Right renal pelvis (tissue), 4 donors: ENCODE measurements around the gene ZNF609. TPM values are rescaled to one million over a fixed set of nuclear protein-coding genes. Genes with fewer than 3 reads are reported as not detected.
"Not testable (repeated sequence)": the region's sequence is repeated elsewhere in the genome, so short reads cannot be mapped to it uniquely, and the experiment has no call there.

Source experiments
- DNase-seq, 4 donors: peaks; one replicate each; pipeline ENCODE4 v3.0.0-alpha.2; 2013; ENCODE audit warnings: low read depth in 4 of 4, low spot score in 3 of 4, missing footprints in 1 of 4
- polyA plus RNA-seq, 4 donors: library from polyadenylated mRNA; unstranded; fragments of 120-200 nt; gene quantifications; one replicate each; pipeline ENCODE4 v1.2.1, GENCODE V29; 2013; ENCODE audit not compliant: insufficient read length in 4 of 4

The ZNF609 gene
- polyA plus RNA-seq, 4 donors, result 34.9 to 37.7 (median 36.3) TPM

DNA sequence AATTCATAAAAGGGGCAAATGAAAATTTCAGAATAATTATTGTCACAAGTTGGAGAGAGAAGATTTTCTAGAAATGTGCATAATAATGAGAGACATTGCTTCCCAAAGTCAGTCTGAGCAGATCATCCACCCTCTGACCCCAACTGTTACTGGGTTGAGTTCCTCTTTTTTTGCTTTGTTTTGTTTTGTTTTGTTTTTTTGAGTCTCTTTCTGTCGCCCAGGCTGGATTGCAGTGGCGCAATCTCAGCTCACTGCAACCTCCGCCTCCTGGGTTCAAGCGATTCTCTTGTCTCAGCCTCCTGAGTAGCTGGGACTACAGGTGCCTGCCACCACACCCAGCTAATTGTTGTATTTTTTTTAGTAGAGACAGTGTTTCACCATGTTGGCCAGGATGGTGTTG, 179.4 kb downstream of the ZNF609 start:
- DNase-seq, result not testable (repeated sequence)

DNA sequence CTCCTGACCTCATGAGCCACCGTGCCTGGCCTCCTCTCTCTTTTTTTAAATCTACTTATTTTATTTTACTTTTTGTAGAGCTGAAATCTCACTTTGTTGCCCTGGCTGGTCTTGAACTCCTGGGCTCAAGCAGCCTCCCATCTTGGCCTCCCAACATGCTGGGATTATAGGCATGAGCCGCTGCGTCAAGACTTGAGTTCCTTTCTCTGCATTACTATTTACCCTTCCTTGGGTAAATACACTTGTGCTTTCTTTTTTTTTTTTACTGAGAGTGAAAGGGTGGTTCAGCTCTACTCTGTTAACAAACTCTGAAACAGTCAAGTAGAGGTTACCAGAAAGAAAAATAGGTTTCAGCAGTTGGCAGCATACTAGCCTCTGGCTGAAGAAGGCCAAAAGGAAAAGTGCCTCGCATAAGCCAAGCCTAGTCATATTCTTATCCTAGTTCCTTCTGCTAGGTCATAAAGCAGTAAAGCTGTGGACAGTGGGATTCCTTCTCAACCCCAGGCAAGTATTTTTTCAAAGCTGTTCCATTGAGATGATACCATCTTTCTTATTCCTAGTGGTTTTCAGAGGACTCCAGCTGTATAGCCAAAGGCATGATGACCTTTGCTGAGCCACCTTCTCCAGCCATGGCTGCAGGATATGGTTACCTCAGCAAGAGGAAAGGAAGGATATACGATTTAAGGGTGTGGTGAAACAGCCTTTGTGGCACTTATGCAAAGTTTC, 179.9 kb downstream of the ZNF609 start:
- DNase-seq, result no peak

DNA sequence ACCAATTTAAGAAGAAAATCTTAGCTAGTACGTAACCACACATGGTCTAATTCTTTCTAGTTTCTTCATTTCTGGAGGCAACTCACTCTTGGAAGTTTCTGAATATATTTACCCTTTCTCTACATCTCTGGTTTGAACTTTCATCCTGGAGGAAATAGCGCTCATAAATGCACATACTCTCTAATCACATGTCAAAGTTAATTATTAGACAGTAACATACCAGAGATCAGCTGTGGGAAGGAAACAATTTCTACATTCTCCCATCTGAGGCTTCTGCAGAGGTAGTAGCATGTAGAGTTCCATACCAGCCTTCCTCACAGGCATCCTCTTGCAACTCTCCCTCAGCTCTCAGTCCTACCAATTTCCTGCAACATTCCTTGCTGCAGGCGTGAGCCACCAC, 182.5 kb downstream of the ZNF609 start:
- DNase-seq, result no peak

DNA sequence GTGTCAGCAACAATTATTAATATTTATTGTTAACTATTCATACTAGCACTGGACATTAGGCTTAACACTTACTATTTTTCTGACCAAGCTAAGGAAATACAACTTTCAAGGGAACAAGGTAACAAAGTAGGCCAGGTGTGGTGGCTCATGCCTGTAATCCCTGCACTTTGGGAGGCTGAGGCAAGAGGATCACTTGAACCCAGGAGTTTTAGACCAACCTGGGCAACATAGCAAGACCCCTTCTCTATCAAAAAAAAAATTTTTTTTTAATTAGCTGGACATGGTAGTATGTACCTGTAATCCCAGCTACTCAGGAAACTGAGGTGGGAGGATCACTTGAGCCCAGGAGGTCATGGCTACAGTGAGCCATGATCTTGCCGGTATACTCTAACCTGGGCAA, 183.3 kb downstream of the ZNF609 start:
- DNase-seq, result no peak

DNA sequence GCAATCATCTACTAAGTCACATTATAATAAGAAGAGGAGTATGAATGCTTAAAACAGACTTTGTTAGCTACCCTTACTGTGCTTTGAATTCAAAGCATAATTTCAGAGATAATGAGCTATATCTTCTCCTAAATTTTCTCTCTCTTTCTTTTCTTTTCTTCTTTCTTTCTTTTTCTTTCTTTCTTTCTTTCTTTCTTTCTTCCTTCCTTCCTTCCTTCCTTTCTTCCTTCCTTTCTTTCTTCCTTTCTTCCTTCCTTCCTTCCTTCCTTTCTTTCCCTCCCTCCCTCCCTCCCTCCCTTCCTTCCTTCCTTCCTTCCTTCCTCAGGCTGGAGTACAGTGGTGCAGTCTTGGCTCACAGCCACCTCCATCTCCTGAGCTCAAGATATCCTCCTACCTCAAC, 184.4 kb downstream of the ZNF609 start:
- not testable (repeated sequence) for DNase-seq

DNA sequence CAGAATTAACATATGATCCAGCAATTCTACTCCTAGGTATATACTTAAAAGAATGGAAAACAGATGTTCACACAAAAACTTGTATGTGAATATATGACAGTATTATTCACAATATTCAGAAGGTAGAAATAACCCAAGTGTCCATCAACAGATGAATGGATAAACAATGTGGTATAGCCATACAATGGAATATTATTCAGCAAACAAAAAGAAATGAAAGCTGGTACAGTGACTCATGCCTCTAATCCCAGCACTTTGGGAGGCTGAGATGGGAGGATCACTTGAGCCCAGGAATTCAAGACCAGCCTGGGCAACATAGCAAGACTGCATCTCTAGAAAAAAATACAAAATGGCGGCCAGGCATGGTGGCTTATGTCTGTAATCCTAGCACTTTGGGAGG, 185.6 kb downstream of the ZNF609 start:
- DNase-seq, result no peak

DNA sequence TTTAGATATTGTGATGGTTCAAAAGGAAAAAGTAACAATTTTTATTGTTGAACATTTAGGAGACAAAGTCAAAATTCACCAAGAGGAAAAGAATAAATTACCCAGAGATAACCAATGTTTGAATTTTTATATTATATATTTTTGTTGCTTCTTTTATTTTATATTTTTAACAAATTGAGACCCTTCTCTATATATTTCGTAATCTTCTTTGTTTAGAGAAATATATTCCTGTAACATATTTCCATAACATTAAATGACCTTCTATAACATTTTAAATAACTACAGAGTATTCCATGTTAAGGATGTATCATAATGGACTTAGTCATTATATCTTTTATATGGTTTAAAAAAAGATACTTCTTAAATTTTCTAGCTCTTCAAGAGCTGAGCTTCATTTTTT, 187.0 kb downstream of the ZNF609 start:
- no peak for DNase-seq

DNA sequence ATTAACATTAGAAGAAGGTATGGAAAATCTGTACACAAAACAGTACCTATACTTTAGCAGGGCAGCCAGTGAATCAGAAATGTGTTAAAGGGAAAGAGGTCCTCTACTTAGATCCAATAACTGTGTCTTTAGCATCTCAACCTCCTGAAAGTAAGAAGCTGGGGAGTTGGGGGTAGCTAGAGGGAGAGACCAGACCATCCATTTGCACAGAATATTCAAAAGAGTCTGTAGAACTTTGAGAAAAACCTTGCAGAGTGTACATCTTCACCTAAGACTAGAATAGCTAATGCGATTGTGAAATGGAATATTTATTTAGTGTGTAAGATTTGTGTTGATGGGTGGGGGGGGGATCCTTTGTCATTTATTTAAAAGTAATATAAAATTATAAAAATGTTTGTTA, 190.2 kb downstream of the ZNF609 start:
- DNase-seq, result no peak

DNA sequence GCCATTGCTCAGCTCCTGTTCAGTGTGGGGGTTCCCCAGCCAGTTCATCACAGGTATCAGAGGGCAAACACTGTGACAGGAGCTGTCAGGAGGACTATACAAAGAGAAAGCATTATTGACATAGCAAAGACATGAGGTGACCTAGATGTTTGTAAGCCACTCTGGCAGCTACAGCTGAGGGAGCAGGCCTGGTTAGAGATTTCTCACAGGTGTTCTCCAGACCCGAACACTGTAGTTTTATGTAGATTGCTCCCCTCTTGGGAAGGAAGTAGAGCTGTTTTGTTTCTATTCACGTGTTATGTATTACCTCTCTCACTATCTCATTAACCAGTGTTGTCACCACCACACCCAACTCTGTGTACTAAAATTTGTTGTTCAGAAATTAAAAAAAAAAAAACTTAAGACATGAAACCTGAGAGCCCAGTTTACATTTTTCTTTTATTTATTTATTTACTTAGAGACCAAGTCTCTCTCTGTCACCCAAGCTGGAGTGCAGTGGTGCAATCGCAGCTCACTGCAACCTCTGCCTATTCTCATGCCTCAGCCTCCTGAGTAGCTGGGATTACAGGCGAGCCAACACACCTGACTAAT, 191.3 kb downstream of the ZNF609 start:
- DNase-seq, result peak in 1 of 4 donors; percentile 22

DNA sequence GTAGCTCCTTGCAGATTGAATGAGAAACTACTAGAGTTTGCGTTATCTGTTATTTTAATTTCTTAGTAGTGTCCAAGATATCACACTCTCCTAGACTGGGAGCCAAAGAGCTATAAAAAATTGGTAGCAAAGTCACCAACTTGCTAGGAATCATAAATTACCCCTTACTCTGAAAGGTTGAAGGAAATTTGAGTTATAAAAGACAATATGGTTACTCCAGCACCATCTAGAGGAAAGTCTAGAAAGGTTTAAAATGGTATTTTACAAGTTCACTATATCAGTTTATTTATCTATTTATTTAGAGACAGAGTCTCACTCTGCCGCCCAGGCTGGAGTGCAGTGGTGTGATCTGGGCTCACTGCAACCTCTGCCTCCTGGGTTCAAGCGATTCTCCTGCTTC, 193.4 kb downstream of the ZNF609 start:
- peak in 1 of 4 donors; percentile 18 for DNase-seq

DNA sequence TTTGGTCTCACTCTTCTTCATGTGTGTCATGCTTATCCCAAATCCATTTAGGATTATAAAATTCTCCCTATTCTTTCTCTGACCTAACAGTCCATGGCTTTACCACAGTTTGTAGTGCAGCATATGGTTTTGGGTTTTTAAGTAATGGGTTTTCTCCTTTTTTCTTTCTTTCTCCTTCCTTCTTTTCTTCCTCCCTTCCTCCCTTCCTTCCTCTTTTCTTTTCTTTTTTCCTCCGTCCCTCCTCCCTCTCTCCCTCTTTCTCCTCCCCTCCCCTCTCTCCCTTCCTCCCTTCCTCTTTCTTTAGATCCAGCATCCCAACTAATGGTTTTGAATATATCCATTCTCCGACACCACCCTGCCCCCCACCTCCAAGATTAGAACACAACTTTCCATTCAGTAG, 196.1 kb downstream of the ZNF609 start:
- DNase-seq, result no peak

DNA sequence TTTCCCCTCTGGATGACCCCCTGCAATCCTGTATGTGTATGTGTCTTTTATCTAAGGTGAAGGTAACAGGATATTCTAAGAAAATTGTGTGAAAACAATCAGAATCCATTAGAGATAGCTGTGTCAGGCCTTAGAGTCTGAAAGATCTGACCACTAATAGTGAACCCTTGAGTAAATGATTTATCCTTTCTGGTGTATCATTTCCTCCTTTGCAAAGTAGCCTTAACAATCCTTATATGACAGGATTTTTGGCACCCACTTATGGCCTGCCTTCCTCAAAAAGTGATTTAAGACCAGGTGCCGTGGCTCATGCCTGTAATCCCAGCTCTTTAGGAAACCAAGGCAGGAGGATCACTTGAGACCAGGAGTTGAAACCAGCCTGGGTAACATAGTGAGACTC, 204.8 kb downstream of the ZNF609 start:
- no peak for DNase-seq

DNA sequence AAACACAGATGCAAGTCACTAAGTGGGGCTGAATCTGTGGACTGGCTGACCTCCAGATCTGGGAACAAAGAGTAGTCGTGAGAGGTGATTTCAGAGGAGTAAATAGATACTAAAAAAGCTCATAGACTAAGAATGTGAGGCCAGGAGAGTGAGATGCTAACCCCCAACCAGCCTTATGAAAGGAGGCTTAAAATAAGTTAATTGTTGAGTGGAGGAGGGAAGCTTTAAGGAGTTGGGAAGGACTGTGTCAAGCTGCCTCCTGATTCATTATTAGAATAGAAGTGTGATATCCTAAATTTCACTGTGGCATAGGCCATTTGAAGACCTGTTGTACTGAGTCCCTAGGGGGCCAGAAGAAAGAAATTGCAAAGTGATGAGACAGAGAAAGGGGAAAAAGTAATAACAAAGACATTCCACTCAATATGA, 207.4 kb downstream of the ZNF609 start:
- DNase-seq, result no peak

DNA sequence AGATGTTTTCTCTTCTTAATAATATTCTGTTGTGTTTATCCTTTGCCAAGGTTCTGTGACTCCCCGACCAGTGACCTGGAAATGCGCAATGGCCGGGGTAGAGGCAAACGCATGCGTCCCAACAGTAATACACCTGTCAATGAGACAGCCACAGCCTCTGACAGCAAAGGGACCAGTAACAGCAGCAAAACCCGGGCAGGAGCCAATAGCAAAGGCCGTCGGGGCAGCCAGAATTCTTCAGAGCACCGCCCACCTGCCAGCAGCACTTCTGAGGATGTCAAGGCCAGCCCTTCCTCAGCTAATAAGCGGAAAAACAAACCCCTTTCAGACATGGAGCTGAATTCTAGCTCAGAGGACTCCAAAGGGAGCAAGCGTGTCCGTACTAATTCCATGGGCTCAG, 213.5 kb downstream of the ZNF609 start:
- DNase-seq, result no peak

DNA sequence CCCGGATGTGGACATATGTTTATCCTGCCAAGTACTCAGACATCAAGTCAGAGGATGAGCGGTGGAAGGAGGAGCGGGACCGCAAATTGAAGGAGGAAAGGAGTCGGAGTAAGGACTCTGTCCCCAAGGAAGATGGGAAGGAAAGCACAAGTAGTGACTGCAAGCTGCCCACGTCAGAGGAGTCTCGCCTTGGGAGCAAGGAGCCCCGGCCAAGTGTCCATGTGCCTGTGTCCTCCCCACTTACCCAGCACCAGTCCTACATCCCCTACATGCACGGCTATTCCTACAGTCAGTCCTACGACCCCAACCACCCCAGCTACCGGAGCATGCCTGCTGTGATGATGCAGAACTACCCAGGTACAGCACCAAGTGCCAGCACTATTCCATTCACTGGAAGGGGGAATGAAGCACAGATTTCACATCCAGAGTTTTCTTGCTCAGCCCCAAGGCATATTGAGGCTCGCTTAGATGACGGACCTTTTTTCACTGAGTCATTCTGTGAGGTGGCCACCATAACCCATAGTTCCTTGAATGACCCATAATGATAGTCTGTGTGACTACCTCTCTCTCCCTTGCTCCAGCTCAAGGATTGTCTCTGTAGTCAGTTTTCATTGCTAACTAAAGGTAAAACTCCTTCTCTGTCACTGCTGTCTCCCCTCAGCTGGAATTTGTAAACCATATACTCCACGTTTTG, 217.9 kb downstream of the ZNF609 start:
- DNase-seq, result no peak

DNA sequence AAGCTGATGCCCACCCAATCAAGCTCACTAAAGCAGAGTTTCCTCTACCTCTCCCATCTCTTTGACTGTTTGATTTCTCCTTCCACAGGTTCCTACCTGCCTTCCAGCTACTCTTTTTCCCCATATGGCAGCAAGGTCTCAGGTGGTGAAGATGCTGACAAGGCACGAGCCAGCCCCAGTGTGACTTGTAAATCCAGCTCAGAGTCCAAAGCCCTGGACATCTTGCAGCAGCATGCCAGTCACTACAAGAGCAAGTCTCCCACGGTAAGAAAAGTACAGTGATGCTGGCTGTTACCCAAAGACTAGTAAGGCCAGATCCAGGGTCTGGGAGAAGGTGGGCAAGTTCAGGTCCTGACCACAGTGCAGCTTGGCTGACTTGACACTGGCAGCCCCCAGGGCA, 219.7 kb downstream of the ZNF609 start:
- DNase-seq, result no peak

DNA sequence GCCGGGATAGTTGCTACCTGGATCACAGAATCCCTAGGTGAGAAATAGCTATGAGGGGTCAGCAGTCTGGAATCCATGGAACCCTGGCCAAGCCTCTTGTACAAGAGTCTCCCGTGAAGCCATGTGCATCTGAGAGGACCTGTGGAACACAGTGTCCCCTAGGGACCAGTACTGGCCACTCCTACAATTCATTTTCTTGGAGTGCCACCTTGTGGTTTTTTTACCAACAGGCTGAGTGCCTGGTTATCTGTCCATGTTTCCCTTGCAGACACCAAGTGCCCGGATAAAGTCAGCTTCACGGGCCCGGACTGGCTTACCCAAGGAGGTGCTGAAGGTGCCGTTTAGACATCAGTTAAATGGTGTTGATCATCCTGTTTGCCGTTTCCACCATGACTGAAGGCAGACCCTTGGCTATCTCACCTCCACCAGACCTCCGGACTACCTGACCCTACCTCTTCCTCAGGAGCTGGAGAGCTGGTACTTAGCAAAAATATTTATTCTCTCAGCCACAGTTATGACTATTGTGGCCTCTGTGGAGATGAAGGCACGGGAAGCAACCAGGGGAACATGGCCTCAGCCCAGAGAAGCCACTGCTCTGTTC, 221.1 kb downstream of the ZNF609 start:
- DNase-seq, result peak in 2 of 4 donors; percentile 47 to 48

DNA sequence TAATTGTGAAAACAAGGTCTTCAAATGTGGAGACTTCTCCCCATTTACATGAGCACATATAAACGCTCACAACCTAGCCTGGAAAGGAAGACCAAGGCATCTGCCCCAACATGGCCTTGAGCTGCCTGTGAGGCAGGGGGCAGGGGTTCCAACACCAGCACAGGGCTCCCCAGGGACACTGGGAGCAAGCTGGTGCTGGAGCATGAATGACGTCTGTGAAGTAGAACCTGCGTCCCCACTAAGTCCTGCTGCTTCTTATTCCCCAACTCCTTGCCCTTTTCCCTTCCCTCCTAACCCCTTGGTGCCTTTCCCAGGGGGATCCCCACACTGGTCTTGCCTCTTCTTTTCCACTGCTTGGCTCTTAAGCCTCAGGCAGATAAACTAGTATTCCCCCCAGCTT, 221.9 kb downstream of the ZNF609 start:
- DNase-seq, result no peak

DNA sequence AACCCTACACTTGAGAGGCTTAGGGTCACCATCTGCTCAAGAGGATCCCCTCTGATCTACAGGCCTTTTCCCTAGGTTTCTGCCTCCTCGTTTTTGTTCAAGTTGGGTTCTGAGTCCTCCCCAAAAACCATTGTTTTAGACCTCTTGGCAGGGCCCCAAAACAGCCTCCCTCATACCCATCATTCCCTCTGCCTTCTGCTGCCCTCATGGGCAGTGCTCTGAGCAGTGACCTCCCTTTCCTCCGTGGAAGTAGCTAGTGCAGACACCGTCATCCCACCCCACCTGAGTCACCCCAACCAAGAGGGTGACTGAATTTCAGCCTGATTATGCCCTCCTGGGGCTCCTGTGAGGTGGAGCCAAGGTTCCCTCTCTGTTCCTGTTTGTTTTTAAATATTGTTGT, 223.0 kb downstream of the ZNF609 start:
- DNase-seq, result no peak

DNA sequence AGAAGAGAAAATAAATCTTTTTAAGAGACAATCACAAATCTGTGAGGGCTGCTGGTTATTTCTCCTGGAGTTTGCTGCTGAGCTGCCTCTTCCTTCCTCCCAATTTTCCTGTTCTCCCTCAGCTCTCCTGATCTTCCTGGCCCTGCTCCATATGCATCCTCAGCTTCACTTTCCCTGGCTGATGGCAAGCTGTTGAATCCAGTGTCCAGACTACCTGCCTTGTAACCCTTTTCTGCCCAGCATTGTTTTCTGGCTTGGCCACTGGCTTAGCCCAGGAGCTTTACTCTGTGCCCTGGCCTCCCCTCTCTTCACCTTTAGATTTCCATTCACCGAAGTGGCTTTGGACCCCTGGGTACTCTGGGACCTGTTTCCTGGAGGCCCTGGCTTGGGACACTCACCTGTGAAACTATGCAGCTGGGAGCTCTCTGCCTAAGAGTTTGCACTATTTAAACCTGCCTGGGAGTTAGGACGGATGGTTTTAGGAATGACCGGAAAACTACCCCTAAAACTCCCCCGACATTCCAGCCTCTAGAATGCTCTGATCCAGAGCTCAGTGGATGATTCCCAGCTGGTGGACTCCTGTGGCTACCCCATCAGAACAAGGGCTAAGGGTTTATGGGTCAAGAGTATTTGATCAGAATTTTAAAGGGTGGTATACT, 225.0 kb downstream of the ZNF609 start:
- DNase-seq, result peak in 1 of 4 donors; percentile 52

DNA sequence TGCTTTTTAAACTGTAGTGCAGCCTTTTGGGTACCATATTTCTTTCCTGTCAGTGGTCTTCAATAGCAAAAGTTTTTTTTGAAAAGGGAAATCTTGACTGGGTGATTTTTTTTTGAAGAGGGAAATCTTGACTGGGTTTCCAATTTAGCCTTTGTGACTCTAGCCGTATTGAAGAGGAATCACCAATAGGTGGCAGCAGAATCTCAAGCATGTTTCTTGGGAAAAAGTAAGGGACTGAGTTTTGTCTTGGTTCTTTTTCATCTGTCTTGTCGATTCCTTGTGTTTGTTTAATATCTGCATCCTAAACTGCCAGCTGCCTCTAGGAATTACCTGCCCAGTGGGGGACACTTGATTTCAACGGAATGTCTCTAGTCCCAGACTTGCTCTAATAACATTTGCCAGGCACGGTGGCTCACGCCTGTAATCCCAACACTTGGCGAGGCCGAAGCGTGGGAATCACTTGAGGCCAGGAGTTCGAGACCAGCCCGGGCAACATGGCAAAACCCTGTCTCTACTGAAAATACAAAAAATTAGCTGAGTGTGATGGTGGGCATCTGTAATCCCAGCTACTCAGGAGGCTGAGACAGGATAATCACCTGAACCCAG, 225.9 kb downstream of the ZNF609 start:
- peak in 3 of 4 donors; percentile 51 to 72 (median 60) for DNase-seq
